K562 (cell line): Measurements from ENCODE around the gene SIRT4. TPM values are rescaled to one million over a fixed set of nuclear protein-coding genes. Genes with fewer than 3 reads are reported as not detected.

ENCODE experiments used
- ATAC-seq: fragments of 200-7000 bp; cut with Tn5 transposase; 3 replicates; pipeline ENCODE4 v1.9.1; 2020; ENCODE audit warnings: moderate library complexity
- BruUV-seq: library from RNA; stranded (reverse); fragments of 400-500 nt; replicated peaks from 2 replicates; lab custom pipeline; 2021; lab: Mats Ljungman, UMichigan
- CTCF ChIA-PET: fragments of 300-600 bp; formaldehyde crosslinking; extraction: SDS; loops from one replicate; lab custom pipeline; 2021; ENCODE audit warnings: low intra/inter-chr PET ratio; lab: Yijun Ruan, JAX
- POLR2A ChIA-PET: fragments of 300-600, 350-650 bp; sonication (Branson Sonifier 250); formaldehyde crosslinking; extraction: SDS; loops from one replicate; lab custom pipeline; 2021; ENCODE audit warnings: antibody characterized with exemption, inconsistent platforms; lab: Yijun Ruan, JAX
- DNase-seq, 4 experiments: peaks; one replicate each; pipeline versions ENCODE4 v3.0.0 to v3.0.0-alpha.2; 2011 to 2018; ENCODE audit warnings: low spot score in 3 of 4, mixed read lengths in 3 of 4; ENCODE audit errors: extremely low read depth in 1 of 4
- FAIRE-seq: peaks from 2 replicates; lab custom pipeline; 2011; peaks lifted over from hg19 to GRCh38; lab: Jason Lieb, UNC
- H2AFZ ChIP-seq: 2 replicates; pipeline ENCODE4 v1.6.0; 2011; ENCODE audit warnings: low read depth, low read length, control low read depth, inconsistent platforms
- H3K27ac ChIP-seq: fragments of 200-600 bp; 3 replicates; pipeline ENCODE4 v1.8.0; 2011; ENCODE audit warnings: low read depth, mild to moderate bottlenecking, control low read depth, inconsistent platforms, low read length, moderate library complexity, mixed read lengths; ENCODE audit errors: extremely low read depth
- H3K27me3 ChIP-seq, 2 experiments: fragments of 300-600 bp in 1 of 2; 2 replicates in 1 of 2; 3 replicates in 1 of 2; pipeline versions ENCODE4 v1.6.0 to v1.8.0; 2011; ENCODE audit warnings: inconsistent platforms in 2 of 2, low read length in 2 of 2, mild to moderate bottlenecking in 1 of 2, mixed read lengths in 1 of 2, moderate library complexity in 1 of 2; ENCODE audit not compliant: control insufficient read depth in 2 of 2, insufficient read depth in 2 of 2
- H3K36me3 ChIP-seq: fragments of 300-600 bp; 3 replicates; pipeline ENCODE4 v1.8.0; 2011; ENCODE audit warnings: mild to moderate bottlenecking, low read length, inconsistent platforms; ENCODE audit not compliant: control insufficient read depth, insufficient read depth
- H3K4me1 ChIP-seq, 2 experiments: fragments of 200-600 bp in 1 of 2; replicated peaks in 1 of 2; 2 replicates in 1 of 2; 3 replicates in 1 of 2; pipeline versions ENCODE4 v1.5.1 to v1.8.0; 2011; ENCODE audit warnings: inconsistent platforms in 2 of 2, low read length in 2 of 2, mild to moderate bottlenecking in 1 of 2, mixed read lengths in 1 of 2, moderate library complexity in 1 of 2; ENCODE audit not compliant: control insufficient read depth in 2 of 2, insufficient read depth in 2 of 2
- H3K4me2 ChIP-seq: 2 replicates; pipeline ENCODE4 v1.6.1; 2011; ENCODE audit warnings: low read length, control low read depth, inconsistent platforms, mixed read lengths; ENCODE audit not compliant: insufficient read depth
- H3K4me3 ChIP-seq: fragments of 200-600 bp; sonication (generic), shearing (Covaris generic); 2 replicates; pipeline ENCODE4 v1.5.1; 2016; ENCODE audit warnings: control low read depth, inconsistent platforms
- H3K79me2 ChIP-seq: fragments of 200-600 bp; 3 replicates; pipeline ENCODE4 v1.8.0; 2011; ENCODE audit warnings: low read length, inconsistent platforms; ENCODE audit not compliant: control insufficient read depth, insufficient read depth
- H3K9ac ChIP-seq, 2 experiments: 2 replicates each; pipeline versions ENCODE4 v1.6.0 to v1.6.1; 2011; ENCODE audit warnings: low read depth in 2 of 2, low read length in 2 of 2, control low read depth in 1 of 2, inconsistent platforms in 1 of 2, mild to moderate bottlenecking in 1 of 2, mixed read lengths in 1 of 2; ENCODE audit not compliant: insufficient read depth in 1 of 2
- H3K9me1 ChIP-seq: one replicate; pipeline ENCODE4 v1.6.0; 2011; ENCODE audit warnings: inconsistent platforms, mild to moderate bottlenecking, low read length, moderate library complexity; ENCODE audit not compliant: control insufficient read depth, insufficient read depth
- H3K9me3 ChIP-seq: replicated peaks from 2 replicates; pipeline ENCODE4 v1.5.1; 2011; ENCODE audit warnings: low read depth, low read length, inconsistent platforms; ENCODE audit not compliant: control insufficient read depth, insufficient read depth
- H4K20me1 ChIP-seq: replicated peaks from 2 replicates; pipeline ENCODE4 v1.6.1; 2011; ENCODE audit warnings: low read length, inconsistent platforms, mixed read lengths; ENCODE audit not compliant: control insufficient read depth, insufficient read depth
- CBX1 ChIP-seq: sonication (generic); IDR thresholded peaks from 2 replicates; pipeline ENCODE4 v1.6.1; 2016; ENCODE audit warnings: antibody characterized with exemption, low read depth, mild to moderate bottlenecking
- DNMT1 ChIP-seq: fragments of 450-650 bp; IDR thresholded peaks from 2 replicates; pipeline ENCODE4 v1.6.1; 2016; ENCODE audit warnings: antibody characterized with exemption, mild to moderate bottlenecking
- DPF2 ChIP-seq: fragments of 450-650 bp; IDR thresholded peaks from 2 replicates; pipeline ENCODE4 v1.6.1; 2016
- ESRRA ChIP-seq: fragments of 450-650 bp; IDR thresholded peaks from 2 replicates; pipeline ENCODE4 v1.6.1; 2014; ENCODE audit warnings: low read depth, mild to moderate bottlenecking, moderate library complexity, borderline replicate concordance
- FOS ChIP-seq: IDR thresholded peaks from 3 replicates; pipeline ENCODE4 v1.6.1; 2011; ENCODE audit not compliant: insufficient read length; ENCODE audit errors: extremely low read depth
- MCM7 ChIP-seq, 2 experiments: fragments of 450-650 bp; IDR thresholded peaks; 2 replicates each; pipeline ENCODE4 v1.6.1; 2016 to 2018
- MYNN ChIP-seq, 2 experiments: sonication (generic); formaldehyde crosslinking in 1 of 2; IDR thresholded peaks; 2 replicates each; pipeline versions ENCODE4 v1.5.0 to v1.6.1; 2016 to 2020; ENCODE audit warnings: antibody characterized with exemption in 1 of 2, missing genetic modification reagents in 1 of 2
- ZBTB17 ChIP-seq: fragments of 450-650 bp; formaldehyde crosslinking; IDR thresholded peaks from 2 replicates; pipeline ENCODE4 v1.4.0; 2020; ENCODE audit warnings: mild to moderate bottlenecking
- ZBTB40 ChIP-seq, 2 experiments: fragments of 450-650 bp in 1 of 2; sonication (generic) in 1 of 2; formaldehyde crosslinking in 1 of 2; IDR thresholded peaks; 2 replicates each; pipeline versions ENCODE4 v1.7.1 to v1.9.0; 2016 to 2022; ENCODE audit warnings: inconsistent platforms in 1 of 2, mild to moderate bottlenecking in 1 of 2, missing genetic modification reagents in 1 of 2
- ZBTB8A ChIP-seq: fragments of 450-650 bp; IDR thresholded peaks from 2 replicates; pipeline ENCODE4 v1.6.1; 2018; ENCODE audit warnings: mild to moderate bottlenecking, moderate library complexity; ENCODE audit not compliant: partially characterized antibody
- ZNF830 ChIP-seq: fragments of 250-450 bp; sonication (Bioruptor Pico); IDR thresholded peaks from 2 replicates; pipeline ENCODE4 v1.5.0; 2021; ENCODE audit warnings: mild to moderate bottlenecking
- WGBS: fragments of 100-300 bp; shearing (Covaris generic); methylation state at CpG from one replicate; pipeline ENCODE4 v1.1.6; 2016; ENCODE audit warnings: low coverage, mixed read lengths; ENCODE audit not compliant: insufficient coverage; ENCODE audit errors: missing lambda C conversion rate; 5-methylcytosine and 5-hydroxymethylcytosine counted together
- in situ Hi-C: fragments of 300-500 bp; cut with MboI; formaldehyde crosslinking; loops from 4 replicates; pipeline ENCODE4 v1.15.0; 2018; ENCODE audit warnings: inconsistent platforms, mixed read lengths
- intact Hi-C: fragments of 100-400 bp; cut with micrococcal nuclease; formaldehyde crosslinking; loops from 2 replicates; pipeline ENCODE4 v1.14.2; 2022
- polyA plus RNA-seq, 8 experiments: library from polyadenylated mRNA; depleted of rRNA in 4 of 8; stranded (reverse) in 5 of 8; unstranded in 3 of 8; fragments of >200 nt; fragmentation: Nextera tagmentation in 2 of 8; fragmentation: Illumina TruSeq in 1 of 8; extraction: Ambion mirVana in 2 of 8; extraction: Trizol in 1 of 8; gene quantifications; 2 replicates each; pipeline versions ENCODE4 v1.2.1 to v1.2.3, GENCODE V29; 2011 to 2014; ENCODE audit warnings: inconsistent platforms in 1 of 8, missing spikeins in 1 of 8
- total RNA-seq, 7 experiments: library from RNA; depleted of rRNA in 6 of 7; stranded (reverse); fragments of >200 nt in 6 of 7; fragmentation: Illumina TruSeq in 2 of 7; extraction: Trizol in 2 of 7; gene quantifications; 2 replicates each; pipeline versions ENCODE4 v1.2.1 to v1.2.3, GENCODE V29; 2011 to 2021; ENCODE audit warnings: low replicate concordance in 1 of 7
- TF ChIP-seq, protein P1 (sequence below): fragments of 450-650 bp; conservative IDR thresholded peaks from 2 replicates; pipeline ENCODE4 v1.6.1; 2016; ENCODE audit warnings: missing genetic modification characterization, low read depth, mild to moderate bottlenecking, missing compliant biosample characterization, moderate library complexity

Gene SIRT4
- total and polyA plus RNA-seq, 9 of the 15 experiments (the other 6 are each of a cell fraction or from before 2014, with no cell fraction given) = 0.86 to 5.2 (median 2.4) TPM

DNA sequence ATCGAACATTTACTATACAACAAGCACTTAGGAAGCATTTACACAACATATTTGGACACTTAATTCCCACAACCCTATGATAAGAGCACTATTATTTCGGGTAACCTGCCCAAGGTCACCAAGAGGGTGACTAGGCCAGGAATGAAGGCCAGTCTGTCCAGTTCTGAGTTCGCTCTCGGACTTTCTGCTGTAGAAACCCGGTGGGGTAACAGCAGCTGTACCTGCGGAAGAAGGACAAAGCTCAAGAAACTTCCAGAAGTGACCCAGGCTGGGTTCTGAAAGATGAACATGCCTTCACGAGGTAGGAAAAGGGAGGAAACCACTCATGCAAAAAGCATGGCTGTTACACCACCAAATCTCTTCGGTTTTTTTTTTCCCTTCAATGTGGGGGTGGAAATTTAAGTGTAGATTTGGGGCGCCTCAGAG is 14.7 kb downstream of the SIRT4 start:
- H3K4me3 ChIP-seq = peak overlapping the region; percentile 48
- 8% methylated on average over 9 of the region's 9 CpGs for WGBS
- H4K20me1 ChIP-seq = no peaks in the 10 kb centered on the region
- H3K79me2 ChIP-seq = 0 out of 3 replicates have a peak, but pooled peaks cover 6% of the 10 kb centered on the region
- in situ Hi-C loops = no loop called here
- DNase-seq (peak; percentile 19 to 31 (median 24)), ATAC-seq (peak; percentile 15), FAIRE-seq (peak; percentile 80)
- peak overlapping the region; percentile 85 for H3K27ac ChIP-seq
- H3K4me2 ChIP-seq = peak overlapping the region; percentile 83
- H3K36me3 ChIP-seq = no peaks in the 10 kb centered on the region
- BruUV-seq = TSS peak; percentile 94
- H2AFZ ChIP-seq = peak overlapping the region; percentile 87
- H3K9me3 ChIP-seq = no peaks in the 10 kb centered on the region
- H3K27me3 ChIP-seq = no peaks in the 10 kb centered on the region
- H3K9me1 ChIP-seq = no peaks in the 10 kb centered on the region
- peaks cover 3 to 10% of the 10 kb centered on the region in 2 experiments; a peak in 4 of 5 replicates for H3K4me1 ChIP-seq
- CTCF ChIA-PET = no interaction called here
- intact Hi-C loops = loop anchor here (1.0 kb wide), 2 partner anchors 24 to 89 kb away; partner anchors contain the start of gene RNU4-1
- POLR2A ChIA-PET = interaction anchor here (0.7 to 14.1 kb wide), 8 partner anchors 10 to 199 kb away, joined by 3 to 183 read pairs (median 6); partner anchors contain the start of genes RNU4-1, RNU4-2, RPLP0 and SIRT4
- peak overlapping the region; percentile 80 to 96 for H3K9ac ChIP-seq
- no peak for TF ChIP-seq MCM7 (IDR thresholded peaks at IDR 0.05)
- no peak for TF ChIP-seq MYNN (IDR thresholded peaks at IDR 0.05)
- TF ChIP-seq MYNN (CRISPR knock-in tag; IDR thresholded peaks at IDR 0.05) = no peak
- TF ChIP-seq FOS = no peak
- 0 out of 2 replicates have a peak, but pooled peaks have one; percentile 27 for TF ChIP-seq ZBTB40 (IDR thresholded peaks at IDR 0.05)
- no peak for TF ChIP-seq ZBTB40 (CRISPR knock-in tag; IDR thresholded peaks at IDR 0.05)
- TF ChIP-seq DNMT1 = no peak
- TF ChIP-seq, protein P1, sequence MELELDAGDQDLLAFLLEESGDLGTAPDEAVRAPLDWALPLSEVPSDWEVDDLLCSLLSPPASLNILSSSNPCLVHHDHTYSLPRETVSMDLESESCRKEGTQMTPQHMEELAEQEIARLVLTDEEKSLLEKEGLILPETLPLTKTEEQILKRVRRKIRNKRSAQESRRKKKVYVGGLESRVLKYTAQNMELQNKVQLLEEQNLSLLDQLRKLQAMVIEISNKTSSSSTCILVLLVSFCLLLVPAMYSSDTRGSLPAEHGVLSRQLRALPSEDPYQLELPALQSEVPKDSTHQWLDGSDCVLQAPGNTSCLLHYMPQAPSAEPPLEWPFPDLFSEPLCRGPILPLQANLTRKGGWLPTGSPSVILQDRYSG = no peak
- TF ChIP-seq ZBTB8A = no peak
- TF ChIP-seq ZNF830 (CRISPR knock-in tag) = no peak
- 0 out of 2 replicates have a peak, but pooled peaks have one; percentile 12 for TF ChIP-seq DPF2
- TF ChIP-seq ZBTB17 (CRISPR knock-in tag) = no peak
- TF ChIP-seq ESRRA = peak; percentile 54
- no peak for TF ChIP-seq CBX1
